DND-41 (cell line): ENCODE data around the gene DUSP12.

Experiments used
- ATAC-seq: fragments of 200-7000 bp; cut with Tn5 transposase; 3 replicates; pipeline ENCODE4 v1.9.1; 2021; ENCODE audit warnings: low read depth; ENCODE audit not compliant: insufficient read depth
- DNase-seq: peaks from one replicate; pipeline ENCODE4 v3.0.0-alpha.2; 2020
- H2AFZ ChIP-seq: 2 replicates; pipeline ENCODE4 v1.6.0; 2012; ENCODE audit warnings: low read depth, low read length
- H3K27ac ChIP-seq: 2 replicates; pipeline ENCODE4 v1.5.1; 2012; ENCODE audit warnings: low read length, inconsistent platforms
- H3K27me3 ChIP-seq: fragments of 200-600 bp; sonication (generic); 2 replicates; pipeline ENCODE4 v1.6.0; 2012; ENCODE audit warnings: low read length, mild to moderate bottlenecking, inconsistent platforms; ENCODE audit not compliant: insufficient read depth, poor library complexity
- H3K36me3 ChIP-seq: 2 replicates; pipeline ENCODE4 v1.5.1; 2012; ENCODE audit warnings: low read length, inconsistent platforms; ENCODE audit not compliant: insufficient read depth
- H3K4me1 ChIP-seq: 2 replicates; pipeline ENCODE4 v1.5.1; 2012; ENCODE audit warnings: mild to moderate bottlenecking, low read length; ENCODE audit not compliant: insufficient read depth
- H3K4me2 ChIP-seq: 2 replicates; pipeline ENCODE4 v1.6.0; 2012; ENCODE audit warnings: mild to moderate bottlenecking, moderate library complexity, low read length, inconsistent platforms; ENCODE audit not compliant: insufficient read depth
- H3K4me3 ChIP-seq, 2 experiments: fragments of 200-600 bp in 1 of 2; shearing (Covaris generic) in 1 of 2; 2 replicates each; pipeline ENCODE4 v1.5.1; 2012 to 2016; ENCODE audit warnings: inconsistent platforms in 2 of 2, low read length in 2 of 2, mild to moderate bottlenecking in 2 of 2, low read depth in 1 of 2, moderate library complexity in 1 of 2
- H3K79me2 ChIP-seq: 2 replicates; pipeline ENCODE4 v1.6.0; 2012; ENCODE audit warnings: low read length, inconsistent platforms; ENCODE audit not compliant: insufficient read depth
- H3K9ac ChIP-seq: 2 replicates; pipeline ENCODE4 v1.6.0; 2012; ENCODE audit warnings: low read depth, mild to moderate bottlenecking, inconsistent platforms, low read length, moderate library complexity
- H3K9me3 ChIP-seq: 2 replicates; pipeline ENCODE4 v1.5.1; 2012; ENCODE audit warnings: low read length, moderate library complexity, mild to moderate bottlenecking, inconsistent platforms; ENCODE audit not compliant: insufficient read depth, severe bottlenecking
- H4K20me1 ChIP-seq: 2 replicates; pipeline ENCODE4 v1.6.0; 2012; ENCODE audit warnings: low read length; ENCODE audit not compliant: insufficient read depth
- EZH2 ChIP-seq: IDR thresholded peaks from 3 replicates; pipeline ENCODE4 v1.6.1; 2012; ENCODE audit warnings: borderline replicate concordance, low read depth, mild to moderate bottlenecking, moderate library complexity, low read length, inconsistent platforms; ENCODE audit not compliant: severe bottlenecking
- TF ChIP-seq, protein P1 (sequence below): IDR thresholded peaks from 2 replicates; pipeline ENCODE4 v1.5.1; 2012; ENCODE audit warnings: borderline replicate concordance, low read length, moderate library complexity, mild to moderate bottlenecking; ENCODE audit not compliant: poor library complexity, severe bottlenecking; ENCODE audit errors: extremely low read depth

DUSP12 gene

DNA sequence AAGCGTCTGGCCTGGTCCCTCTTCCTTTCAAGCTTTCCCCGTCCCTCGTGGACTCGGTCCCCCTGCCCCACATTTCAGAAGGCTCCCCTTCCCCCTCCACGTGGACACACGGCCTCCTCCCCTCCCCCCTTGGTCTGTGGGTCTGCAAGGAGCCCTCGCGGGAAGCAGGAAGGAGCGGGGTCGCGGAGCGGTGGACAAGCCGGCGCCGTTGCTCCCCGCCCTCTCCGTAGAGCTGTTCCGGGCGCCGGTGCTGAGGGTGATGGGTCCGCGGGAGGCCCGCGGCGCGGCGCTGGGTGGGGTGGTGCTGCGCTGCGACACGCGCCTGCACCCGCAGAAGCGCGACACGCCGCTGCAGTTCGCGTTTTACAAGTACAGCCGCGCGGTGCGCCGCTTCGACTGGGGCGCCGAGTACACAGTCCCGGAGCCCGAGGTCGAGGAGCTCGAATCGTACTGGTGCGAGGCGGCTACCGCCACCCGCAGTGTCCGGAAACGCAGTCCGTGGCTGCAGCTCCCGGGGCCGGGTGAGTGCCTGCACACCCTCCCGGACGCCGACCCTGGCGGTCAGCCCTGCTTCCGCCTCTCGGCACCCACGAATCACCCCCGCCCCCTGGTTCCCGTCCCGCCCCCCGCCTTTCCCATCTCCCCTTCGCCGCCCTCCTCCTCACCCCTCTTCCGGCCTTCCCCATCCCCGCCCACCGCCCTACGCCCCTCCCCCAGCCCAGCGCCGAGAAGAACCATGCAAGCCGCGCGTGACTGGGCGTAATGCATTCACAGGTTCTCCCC, 22.9 kb upstream of the DUSP12 start:
- Histone ChIP-seq H3K36me3 (no peaks in the 10 kb centered on the region), H3K79me2 (no peaks in the 10 kb centered on the region), H3K27ac (peak overlapping the region; percentile 66), H3K9ac (peak overlapping the region; percentile 69), H3K27me3 (peaks cover 56% of the 10 kb centered on the region), H2AFZ (peak overlapping the region; percentile 84), H3K4me2 (peak overlapping the region; percentile 99), H4K20me1 (no peaks in the 10 kb centered on the region), H3K4me3 (peak overlapping the region; percentile 51 to 89), H3K4me1 (peaks cover 31% of the 10 kb centered on the region), H3K9me3 (no peaks in the 10 kb centered on the region)
- peak; percentile 72 for ATAC-seq
- DNase-seq: peak; percentile 76
- TF ChIP-seq, protein P1, sequence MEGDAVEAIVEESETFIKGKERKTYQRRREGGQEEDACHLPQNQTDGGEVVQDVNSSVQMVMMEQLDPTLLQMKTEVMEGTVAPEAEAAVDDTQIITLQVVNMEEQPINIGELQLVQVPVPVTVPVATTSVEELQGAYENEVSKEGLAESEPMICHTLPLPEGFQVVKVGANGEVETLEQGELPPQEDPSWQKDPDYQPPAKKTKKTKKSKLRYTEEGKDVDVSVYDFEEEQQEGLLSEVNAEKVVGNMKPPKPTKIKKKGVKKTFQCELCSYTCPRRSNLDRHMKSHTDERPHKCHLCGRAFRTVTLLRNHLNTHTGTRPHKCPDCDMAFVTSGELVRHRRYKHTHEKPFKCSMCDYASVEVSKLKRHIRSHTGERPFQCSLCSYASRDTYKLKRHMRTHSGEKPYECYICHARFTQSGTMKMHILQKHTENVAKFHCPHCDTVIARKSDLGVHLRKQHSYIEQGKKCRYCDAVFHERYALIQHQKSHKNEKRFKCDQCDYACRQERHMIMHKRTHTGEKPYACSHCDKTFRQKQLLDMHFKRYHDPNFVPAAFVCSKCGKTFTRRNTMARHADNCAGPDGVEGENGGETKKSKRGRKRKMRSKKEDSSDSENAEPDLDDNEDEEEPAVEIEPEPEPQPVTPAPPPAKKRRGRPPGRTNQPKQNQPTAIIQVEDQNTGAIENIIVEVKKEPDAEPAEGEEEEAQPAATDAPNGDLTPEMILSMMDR: no peak
- peak; percentile 73 for TF ChIP-seq EZH2

DNA sequence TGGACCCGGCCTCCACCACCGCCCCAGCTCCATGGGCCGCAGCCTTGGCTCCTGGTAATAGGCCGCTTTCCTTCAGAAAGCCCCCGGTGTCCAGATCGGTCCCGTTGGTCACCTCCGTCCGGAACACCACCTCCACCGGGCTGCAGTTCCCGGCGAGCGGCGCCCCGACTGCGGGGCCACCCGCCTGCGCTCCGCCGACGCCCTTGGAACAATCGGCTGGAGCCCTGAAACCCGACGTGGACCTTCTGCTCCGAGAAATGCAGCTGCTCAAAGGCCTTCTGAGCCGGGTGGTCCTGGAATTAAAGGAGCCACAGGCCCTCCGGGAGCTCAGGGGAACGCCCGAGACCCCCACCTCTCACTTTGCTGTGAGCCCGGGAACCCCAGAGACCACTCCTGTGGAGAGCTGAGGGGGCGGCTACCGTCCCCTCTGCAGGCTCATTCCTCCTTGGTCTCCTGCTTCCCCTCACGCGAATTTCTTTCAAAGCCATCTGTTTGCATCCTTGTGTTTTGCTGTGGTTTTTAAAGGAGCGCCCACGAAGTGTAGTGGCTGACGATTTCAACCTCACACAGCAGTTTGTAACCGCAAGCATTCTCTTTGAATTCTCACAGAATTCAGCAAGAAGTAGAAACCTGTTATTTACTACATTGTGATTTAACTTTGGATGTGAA, 22.2 kb upstream of the DUSP12 start:
- peak overlapping the region; percentile 61 for H3K27ac ChIP-seq
- H3K4me1 ChIP-seq: peaks cover 31% of the 10 kb centered on the region
- peak; percentile 69 for ATAC-seq
- no peaks in the 10 kb centered on the region for H4K20me1 ChIP-seq
- H2AFZ ChIP-seq: peak overlapping the region; percentile 77
- no peaks in the 10 kb centered on the region for H3K9me3 ChIP-seq
- peak overlapping the region; percentile 69 for H3K9ac ChIP-seq
- peaks cover 58% of the 10 kb centered on the region for H3K27me3 ChIP-seq
- no peaks in the 10 kb centered on the region for H3K79me2 ChIP-seq
- no peaks in the 10 kb centered on the region for H3K36me3 ChIP-seq
- DNase-seq: peak; percentile 72
- H3K4me3 ChIP-seq: peak overlapping the region; percentile 51 to 89
- peak overlapping the region; percentile 99 for H3K4me2 ChIP-seq
- TF ChIP-seq, protein P1: no peak
- no peak for TF ChIP-seq EZH2

DNA sequence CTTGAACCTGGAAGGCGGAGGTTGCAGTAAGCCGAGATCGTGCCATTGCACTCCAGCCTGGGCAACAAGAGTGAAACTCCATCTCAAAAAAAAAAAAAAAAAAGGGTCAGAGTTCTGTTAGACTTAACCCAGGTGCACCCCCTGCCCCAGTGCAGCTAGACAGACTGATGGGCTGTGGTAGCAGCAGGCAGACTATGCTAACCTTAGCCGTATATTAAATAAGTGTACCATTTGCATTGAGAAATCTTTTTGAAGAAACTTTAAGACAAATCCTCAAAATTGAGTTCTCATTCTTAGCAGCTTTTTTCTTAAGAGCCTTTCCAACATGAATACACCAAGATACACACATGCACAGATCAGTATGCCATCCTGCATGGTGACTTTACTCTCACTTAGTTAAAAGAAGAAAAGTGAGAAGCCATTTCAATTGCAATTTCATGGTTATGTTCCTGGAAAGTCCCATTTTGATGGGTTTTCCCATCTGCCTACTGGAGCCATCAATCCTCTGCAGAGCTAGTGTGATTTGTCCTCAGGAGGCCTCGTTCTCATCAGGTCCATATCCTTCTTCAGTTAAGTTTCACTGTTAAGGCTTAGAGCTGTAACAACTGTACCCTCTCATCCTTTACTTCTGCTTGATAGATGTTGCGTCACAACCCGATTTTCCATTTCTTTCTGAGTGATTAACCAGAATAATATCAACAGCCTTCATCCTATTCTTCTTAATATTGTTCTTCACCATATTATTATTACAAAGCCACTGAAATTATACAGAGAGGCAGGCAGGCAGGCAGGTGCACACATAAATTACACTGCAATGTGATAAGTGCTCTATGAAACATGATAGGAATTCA, 21.0 kb upstream of the DUSP12 start:
- H3K9ac ChIP-seq: no peak overlapping the region
- no peaks in the 10 kb centered on the region for H3K79me2 ChIP-seq
- H3K27ac ChIP-seq: no peak overlapping the region
- H3K36me3 ChIP-seq: no peaks in the 10 kb centered on the region
- ATAC-seq (no peak), DNase-seq (no peak)
- H2AFZ ChIP-seq: no peak overlapping the region
- no peaks in the 10 kb centered on the region for H4K20me1 ChIP-seq
- H3K4me1 ChIP-seq: peaks cover 31% of the 10 kb centered on the region
- H3K4me3 ChIP-seq: no peak overlapping the region
- no peaks in the 10 kb centered on the region for H3K9me3 ChIP-seq
- H3K4me2 ChIP-seq: no peak overlapping the region
- TF ChIP-seq EZH2: peak; percentile 24
- TF ChIP-seq, protein P1: no peak
- peaks cover 63% of the 10 kb centered on the region for H3K27me3 ChIP-seq
